Measurements from ENCODE around the gene DNAH6. TPM values are rescaled to one million over a fixed set of nuclear protein-coding genes. Genes with fewer than 3 reads are reported as not detected.
"Not testable (repeated sequence)": the region's sequence is repeated elsewhere in the genome, so short reads cannot be mapped to it uniquely, and the experiment has no call there.

Gene DNAH6
- total RNA-seq, 2 experiments from 2014 or later: 0.60 to 1.00 TPM

- Mint-ChIP-seq H3K27me3 (peaks cover 17% of the 10 kb centered on the region), H3K36me3 (ENCODE audit: low read depth) (no peaks in the 10 kb centered on the region), H3K27ac (no peak overlapping the region), H3K4me1 (peaks cover 25% of the 10 kb centered on the region), H3K4me3 (no peak overlapping the region), H3K9me3 (peaks cover 8% of the 10 kb centered on the region)
- ChIA-PET POLR2A (no interaction called here), CTCF (no interaction called here)
- no peak for DNase-seq
These were observed 3.1 kb downstream of the DNAH6 start for GRCh38 chr2:84519332-84519957.

GRCh38 chr2:84526562-84526961 is 10.3 kb downstream of the DNAH6 start:
- ChIA-PET CTCF (interaction anchor here (0.6 to 1.2 kb wide), 5 partner anchors 10 to 399 kb away, joined by 3 to 5 read pairs (median 3); partner anchors contain the start of gene DNAH6), POLR2A (interaction anchor here (0.5 kb wide), 1 partner anchor 352 kb away, joined by 3 read pairs; no protein-coding TSS in a partner anchor)
- H3K9me3 Mint-ChIP-seq: peaks cover 5% of the 10 kb centered on the region
- no peaks in the 10 kb centered on the region for H3K36me3 Mint-ChIP-seq (ENCODE audit: low read depth)
- no peaks in the 10 kb centered on the region for H3K27me3 Mint-ChIP-seq
- DNase-seq: no peak
- H3K4me3 Mint-ChIP-seq: no peak overlapping the region
- no peak overlapping the region for H3K27ac Mint-ChIP-seq
- H3K4me1 Mint-ChIP-seq: peaks cover 2% of the 10 kb centered on the region

GRCh38 chr2:84527137-84528129 is 11.1 kb downstream of the DNAH6 start:
- Mint-ChIP-seq H3K9me3 (peaks cover 3% of the 10 kb centered on the region), H3K36me3 (ENCODE audit: low read depth) (no peaks in the 10 kb centered on the region), H3K27me3 (no peaks in the 10 kb centered on the region), H3K27ac (no peak overlapping the region), H3K4me3 (no peak overlapping the region), H3K4me1 (peaks cover 2% of the 10 kb centered on the region)
- CTCF ChIA-PET: interaction anchor here (1.0 to 1.2 kb wide), 4 partner anchors 9 to 398 kb away, joined by 3 to 5 read pairs (median 4); partner anchors contain the start of gene DNAH6
- POLR2A ChIA-PET: interaction anchor here (0.5 kb wide), 1 partner anchor 351 kb away, joined by 3 read pairs; no protein-coding TSS in a partner anchor
- DNase-seq: no peak

- Mint-ChIP-seq H3K9me3 (no peaks in the 10 kb centered on the region), H3K27ac (no peak overlapping the region), H3K4me1 (peaks cover 3% of the 10 kb centered on the region), H3K27me3 (peaks cover 3% of the 10 kb centered on the region), H3K4me3 (no peak overlapping the region), H3K36me3 (ENCODE audit: low read depth) (no peaks in the 10 kb centered on the region)
- no peak for DNase-seq
- CTCF ChIA-PET: no interaction called here
- POLR2A ChIA-PET: no interaction called here
These were observed 16.0 kb downstream of the DNAH6 start for GRCh38 chr2:84532291-84532690.

GRCh38 chr2:84534225-84534624 is 17.9 kb downstream of the DNAH6 start:
- Mint-ChIP-seq H3K27me3 (peaks cover 3% of the 10 kb centered on the region), H3K4me3 (no peak overlapping the region), H3K36me3 (ENCODE audit: low read depth) (no peaks in the 10 kb centered on the region), H3K27ac (no peak overlapping the region), H3K9me3 (no peaks in the 10 kb centered on the region), H3K4me1 (peaks cover 7% of the 10 kb centered on the region)
- CTCF ChIA-PET: interaction anchor here (0.7 to 1.7 kb wide), 3 partner anchors 8 to 222 kb away, joined by 3 read pairs; no protein-coding TSS in a partner anchor
- POLR2A ChIA-PET: no interaction called here
- DNase-seq: no peak

- Mint-ChIP-seq H3K27me3 (peaks cover 3% of the 10 kb centered on the region), H3K4me3 (no peak overlapping the region), H3K36me3 (ENCODE audit: low read depth) (peaks cover 3% of the 10 kb centered on the region), H3K9me3 (peaks cover 3% of the 10 kb centered on the region), H3K4me1 (peaks cover 20% of the 10 kb centered on the region), H3K27ac (no peak overlapping the region)
- ChIA-PET POLR2A (no interaction called here), CTCF (interaction anchor here (0.9 to 1.3 kb wide), 2 partner anchors 10 to 16 kb away, joined by 3 read pairs; no protein-coding TSS in a partner anchor)
- DNase-seq: no peak
These were observed 21.0 kb downstream of the DNAH6 start for GRCh38 chr2:84537251-84537650.

GRCh38 chr2:84539729-84540128 is 23.4 kb downstream of the DNAH6 start:
- DNase-seq: no peak
- ChIA-PET POLR2A (no interaction called here), CTCF (no interaction called here)
- Mint-ChIP-seq H3K9me3 (peaks cover 3% of the 10 kb centered on the region), H3K4me3 (no peak overlapping the region), H3K4me1 (peaks cover 16% of the 10 kb centered on the region), H3K27ac (peak overlapping the region; percentile 0), H3K36me3 (ENCODE audit: low read depth) (peaks cover 3% of the 10 kb centered on the region), H3K27me3 (peaks cover 3% of the 10 kb centered on the region)

- Mint-ChIP-seq H3K27ac (no peak overlapping the region), H3K4me1 (peaks cover 5% of the 10 kb centered on the region), H3K9me3 (peaks cover 3% of the 10 kb centered on the region), H3K4me3 (no peak overlapping the region), H3K27me3 (no peaks in the 10 kb centered on the region), H3K36me3 (ENCODE audit: low read depth) (peaks cover 1% of the 10 kb centered on the region)
- CTCF ChIA-PET: no interaction called here
- no peak for DNase-seq
- POLR2A ChIA-PET: no interaction called here
These were observed 28.7 kb downstream of the DNAH6 start for GRCh38 chr2:84545005-84545404.

- CTCF ChIA-PET: no interaction called here
- Mint-ChIP-seq H3K27me3 (no peaks in the 10 kb centered on the region), H3K27ac (no peak overlapping the region), H3K4me3 (no peak overlapping the region), H3K36me3 (ENCODE audit: low read depth) (no peaks in the 10 kb centered on the region), H3K4me1 (no peaks in the 10 kb centered on the region), H3K9me3 (no peaks in the 10 kb centered on the region)
- POLR2A ChIA-PET: no interaction called here
- no peak for DNase-seq
These were observed 30.3 kb downstream of the DNAH6 start for GRCh38 chr2:84546551-84546950.

GRCh38 chr2:84548303-84548702 is 32.0 kb downstream of the DNAH6 start:
- no peaks in the 10 kb centered on the region for H3K36me3 Mint-ChIP-seq (ENCODE audit: low read depth)
- H3K27ac Mint-ChIP-seq: no peak overlapping the region
- no peaks in the 10 kb centered on the region for H3K27me3 Mint-ChIP-seq
- POLR2A ChIA-PET: no interaction called here
- no peak overlapping the region for H3K4me3 Mint-ChIP-seq
- no peak for DNase-seq
- H3K9me3 Mint-ChIP-seq: no peaks in the 10 kb centered on the region
- CTCF ChIA-PET: no interaction called here
- no peaks in the 10 kb centered on the region for H3K4me1 Mint-ChIP-seq

- Mint-ChIP-seq H3K4me3 (no peak overlapping the region), H3K27ac (no peak overlapping the region), H3K27me3 (no peaks in the 10 kb centered on the region), H3K9me3 (no peaks in the 10 kb centered on the region), H3K4me1 (no peaks in the 10 kb centered on the region), H3K36me3 (ENCODE audit: low read depth) (no peaks in the 10 kb centered on the region)
- ChIA-PET CTCF (interaction anchor here (0.7 kb wide), 1 partner anchor 14 kb away, joined by 8 read pairs; no protein-coding TSS in a partner anchor), POLR2A (no interaction called here)
- DNase-seq: no peak
These were observed 34.6 kb downstream of the DNAH6 start for GRCh38 chr2:84550916-84551315.

- H3K27ac Mint-ChIP-seq; H3K4me3 Mint-ChIP-seq; DNase-seq; H3K27me3 Mint-ChIP-seq; H3K9me3 Mint-ChIP-seq; H3K4me1 Mint-ChIP-seq; POLR2A ChIA-PET; H3K36me3 Mint-ChIP-seq (ENCODE audit: low read depth): not testable (repeated sequence)
- CTCF ChIA-PET: interaction anchor here (0.7 kb wide), 1 partner anchor 127 kb away, joined by 4 read pairs; no protein-coding TSS in a partner anchor
These were observed 35.2 kb downstream of the DNAH6 start for GRCh38 chr2:84551526-84551925.

GRCh38 chr2:84556190-84556589 is 39.9 kb downstream of the DNAH6 start:
- Mint-ChIP-seq H3K4me1 (no peaks in the 10 kb centered on the region), H3K27ac (no peak overlapping the region), H3K27me3 (no peaks in the 10 kb centered on the region), H3K4me3 (no peak overlapping the region), H3K36me3 (ENCODE audit: low read depth) (peaks cover 4% of the 10 kb centered on the region), H3K9me3 (peaks cover 12% of the 10 kb centered on the region)
- DNase-seq: no peak
- CTCF ChIA-PET: no interaction called here
- POLR2A ChIA-PET: no interaction called here
